ENCODE measurements around the gene BHLHE23. TPM values are rescaled to one million over a fixed set of nuclear protein-coding genes. Genes with fewer than 3 reads are reported as not detected.

BHLHE23 gene
- total RNA-seq, 1 donor from 2014 or later, result 2.6 TPM

DNA sequence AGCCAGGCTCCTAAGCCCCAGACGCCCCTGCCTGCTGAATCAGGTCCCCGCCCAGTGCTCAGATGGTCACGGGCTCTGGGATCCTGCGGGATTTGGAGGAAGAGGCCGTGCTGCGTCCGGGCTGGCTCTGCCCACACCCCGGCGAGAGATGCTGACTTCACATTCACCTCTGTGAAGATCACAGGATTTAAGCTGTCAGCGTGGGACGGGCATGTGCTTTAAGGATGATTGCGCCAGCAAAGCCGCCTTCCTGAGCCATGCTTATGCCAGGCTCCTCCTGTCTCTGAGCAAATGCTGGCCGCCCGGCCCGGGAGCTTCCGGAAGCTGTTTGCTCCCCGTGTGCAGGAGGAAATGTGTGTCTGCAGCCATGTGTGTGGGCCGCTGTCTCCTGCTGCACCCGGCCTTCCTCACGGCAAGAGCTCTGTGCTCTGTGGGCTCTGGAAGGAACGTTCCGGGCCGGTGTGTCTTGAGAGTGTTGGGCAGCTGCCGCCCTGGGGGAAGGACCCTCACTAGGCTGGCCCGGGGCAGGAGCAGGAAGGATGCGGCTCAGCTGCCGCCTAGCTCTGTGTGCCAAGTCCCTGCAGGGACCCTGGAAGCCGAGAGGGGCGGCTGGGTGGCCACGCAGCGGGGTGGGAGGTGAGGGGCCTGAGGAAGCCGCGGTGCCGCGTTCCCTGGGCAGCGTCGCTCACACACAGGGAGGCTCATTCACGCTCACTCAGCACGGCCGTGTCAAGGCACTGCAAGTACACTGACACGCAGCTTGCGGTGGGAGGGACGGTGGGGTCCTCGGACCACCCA, 19.0 kb upstream of the BHLHE23 start:
- DNase-seq (ENCODE audit: low spot score), result peak; percentile 76

DNA sequence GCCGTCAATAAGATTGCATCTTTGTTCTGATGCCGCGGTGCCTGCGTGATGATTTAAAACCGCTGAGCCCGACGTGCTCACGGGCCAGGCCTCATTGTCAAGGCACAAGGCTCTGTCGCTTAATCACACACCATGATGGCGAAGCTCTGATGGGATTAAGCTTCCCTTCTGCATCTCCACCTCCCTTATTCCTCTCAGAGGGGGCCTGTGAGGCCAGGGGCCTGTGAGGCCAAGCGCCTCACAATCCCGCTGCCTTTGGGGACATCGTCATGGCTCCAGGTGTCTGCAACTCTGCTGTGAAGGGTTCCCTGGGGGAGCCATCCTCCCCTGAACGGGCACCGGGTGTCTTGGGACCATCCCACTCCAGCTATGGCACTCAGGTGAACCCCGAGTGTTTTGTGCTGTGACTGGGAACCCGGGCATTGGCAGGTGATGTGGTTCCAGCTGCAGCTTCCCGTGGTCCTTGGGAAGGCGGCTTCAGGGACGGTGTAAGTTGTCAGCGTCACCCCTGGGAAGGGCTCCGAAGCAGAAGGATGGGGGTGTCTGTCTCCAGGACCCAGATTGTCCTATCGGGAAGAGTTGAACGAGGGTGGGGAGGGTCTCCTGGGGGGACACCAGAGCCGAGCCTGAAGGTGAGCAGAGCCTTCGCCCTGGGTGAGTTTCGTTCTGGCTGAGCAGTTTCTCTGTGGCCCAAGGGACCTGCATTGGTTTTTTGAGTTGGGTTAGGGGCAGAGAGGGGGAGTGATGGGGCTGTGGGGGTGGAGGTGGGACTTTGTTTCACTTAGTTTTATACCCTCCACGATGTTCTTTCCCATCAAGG, 18.0 kb upstream of the BHLHE23 start:
- DNase-seq (ENCODE audit: low spot score), result no peak

DNA sequence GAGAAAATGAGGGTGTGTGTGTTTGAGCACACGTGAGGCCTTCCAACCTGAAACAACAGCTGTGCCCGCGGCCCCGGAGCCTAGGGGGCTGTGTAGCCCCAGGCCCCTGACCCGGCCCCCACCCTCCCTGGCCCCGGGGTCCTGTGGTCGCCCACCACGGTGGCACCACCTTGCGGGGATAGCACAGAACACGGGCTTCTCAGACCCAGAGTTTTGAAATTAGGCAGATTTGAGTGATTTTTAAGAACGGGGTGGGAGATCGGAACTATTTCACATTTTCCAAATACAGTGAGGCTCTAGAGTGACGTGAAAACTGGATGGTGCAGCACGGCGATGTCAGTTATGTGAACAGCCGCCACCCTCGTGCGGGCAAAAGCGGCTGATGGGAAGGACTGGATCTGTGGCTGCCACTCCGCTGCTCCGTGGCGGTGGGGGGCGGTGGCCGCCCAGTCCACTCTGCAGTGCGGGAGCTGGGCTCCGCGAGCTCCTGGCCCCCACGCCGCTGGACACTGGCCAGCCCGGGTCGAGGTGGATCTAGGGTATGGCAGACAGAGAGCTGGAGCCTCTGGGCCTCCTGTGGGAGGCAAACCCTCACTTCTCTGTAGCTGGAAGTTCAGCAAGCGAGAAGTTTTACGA, 17.3 kb upstream of the BHLHE23 start:
- DNase-seq (ENCODE audit: low spot score), result no peak

DNA sequence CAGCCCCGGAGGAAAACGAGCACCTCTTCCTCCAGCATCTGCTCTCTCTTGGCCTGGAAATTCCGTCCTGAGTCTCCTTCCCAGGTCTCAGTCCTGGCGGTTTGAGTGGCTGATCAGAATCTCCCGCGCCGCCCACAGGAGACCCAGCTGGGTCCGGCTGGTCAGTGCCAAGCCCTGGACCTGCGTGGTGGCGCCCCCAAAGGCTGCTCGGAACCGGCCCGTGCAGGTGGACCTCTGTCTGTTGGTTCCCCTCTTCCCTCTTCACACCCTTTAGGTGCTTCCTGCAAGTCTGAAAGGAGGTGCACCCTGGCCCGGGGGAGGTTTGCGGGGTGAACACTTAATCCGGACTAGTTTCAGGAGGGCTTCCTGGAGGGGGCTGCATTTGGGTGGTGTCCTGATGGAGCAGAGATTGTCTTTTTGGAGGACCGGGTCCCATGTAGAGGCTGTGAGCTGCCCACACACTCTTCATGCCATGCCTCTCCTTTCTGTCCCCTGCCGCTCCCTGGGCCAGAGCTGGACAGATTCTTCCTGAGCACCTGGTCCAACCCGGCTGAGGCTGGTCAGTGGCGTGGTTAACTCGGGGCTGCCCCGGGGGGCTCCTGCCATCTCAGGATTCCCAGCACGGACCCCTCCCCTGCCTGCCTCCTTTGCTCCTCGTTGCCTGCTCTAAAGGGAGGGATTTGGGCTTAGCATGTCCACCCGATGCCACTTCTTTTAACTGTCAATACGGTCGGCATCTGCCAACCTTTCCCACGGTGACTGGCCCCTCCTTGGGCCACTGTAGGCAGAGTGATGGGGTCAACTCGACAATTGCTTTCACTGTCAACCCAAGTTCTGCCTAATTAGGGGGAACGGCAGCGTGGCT, 16.5 kb upstream of the BHLHE23 start:
- DNase-seq (ENCODE audit: low spot score), result no peak

DNA sequence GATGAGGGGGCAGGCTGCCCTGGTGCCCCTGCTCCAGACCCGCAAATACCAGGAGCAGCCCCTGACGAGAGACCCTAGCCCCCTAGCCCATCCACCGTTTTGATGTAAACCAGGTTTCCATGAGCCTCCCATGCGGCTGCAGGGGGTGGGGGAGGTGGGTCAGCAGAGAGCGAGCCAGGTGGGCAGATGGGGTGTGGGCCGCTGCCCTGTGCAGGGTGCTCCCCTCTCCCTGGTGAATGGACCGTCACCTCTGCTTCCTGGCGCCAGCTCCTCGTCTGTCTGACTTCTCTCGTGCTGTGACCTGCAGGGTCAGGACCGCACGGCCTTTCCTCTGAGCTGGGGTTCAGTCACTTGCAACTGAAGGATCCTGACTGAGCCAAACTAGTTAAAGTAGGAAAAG, 15.7 kb upstream of the BHLHE23 start:
- DNase-seq (ENCODE audit: low spot score), result no peak

DNA sequence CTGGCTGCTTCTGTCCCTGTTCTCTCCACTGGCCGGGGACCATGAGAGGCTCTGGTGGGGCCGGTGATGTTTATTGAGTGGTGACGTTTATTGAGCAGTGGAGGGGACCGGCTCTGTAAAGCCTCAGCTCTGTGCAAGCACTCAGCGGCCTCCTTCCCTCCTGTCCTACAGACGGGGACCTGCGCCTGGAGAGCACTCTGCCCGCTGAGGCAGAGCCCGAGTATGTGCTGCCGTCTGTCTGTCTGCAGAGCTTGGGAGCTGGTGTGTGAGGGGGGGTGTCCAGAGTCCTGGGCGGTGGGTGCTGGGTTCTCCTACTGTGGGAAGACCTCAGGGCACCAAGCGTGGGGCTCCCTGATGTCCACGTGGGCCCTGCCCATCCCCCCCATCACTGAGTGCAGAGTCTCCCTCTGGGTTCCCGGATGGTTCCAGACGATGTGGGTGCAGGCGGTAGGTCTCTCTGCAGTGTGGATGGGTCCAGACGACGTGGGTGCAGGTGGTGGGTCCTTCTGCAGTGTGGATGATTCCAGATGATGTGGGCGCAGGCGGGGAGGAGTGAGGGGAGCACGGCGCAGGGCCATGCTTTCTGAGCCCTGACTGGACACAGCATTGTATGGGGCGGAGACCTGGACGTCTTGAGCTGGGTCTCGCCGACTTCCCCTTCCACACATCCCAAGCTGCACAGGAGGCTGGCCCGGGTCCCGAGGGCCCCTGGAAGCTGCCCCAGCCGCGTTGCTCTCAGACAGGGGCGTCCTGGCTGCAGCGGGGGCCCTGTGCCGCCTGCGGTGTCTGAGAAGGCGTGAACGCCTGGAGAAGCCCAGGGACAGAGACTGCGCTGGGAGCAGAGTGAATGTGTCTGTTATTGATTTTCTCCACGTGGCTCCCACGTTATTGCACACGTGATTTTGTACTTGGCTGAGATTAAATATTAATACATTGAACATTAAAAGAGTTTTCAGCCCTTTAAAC, 14.9 kb upstream of the BHLHE23 start:
- no peak for DNase-seq (ENCODE audit: low spot score)

DNA sequence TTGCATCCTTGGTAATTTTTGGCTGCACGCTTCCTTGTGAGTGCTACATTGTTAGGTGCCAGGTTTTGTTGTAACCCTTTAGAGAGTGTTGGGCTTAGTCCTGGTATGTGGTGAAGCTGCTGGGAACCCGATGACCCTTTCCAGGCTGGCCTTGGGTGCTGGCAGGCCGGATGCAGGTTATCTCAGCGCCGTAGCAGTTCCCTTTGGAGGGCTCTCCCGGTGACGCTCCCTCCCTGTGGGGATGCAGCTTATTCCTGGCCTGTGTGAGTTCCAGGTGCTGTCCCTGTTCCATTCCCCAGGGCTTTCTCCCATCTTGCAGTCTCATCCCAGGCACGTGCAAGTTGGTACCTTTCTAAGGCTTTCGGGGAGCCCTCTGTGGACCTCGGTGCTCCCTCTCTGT, 13.9 kb upstream of the BHLHE23 start:
- DNase-seq (ENCODE audit: low spot score), result no peak

DNA sequence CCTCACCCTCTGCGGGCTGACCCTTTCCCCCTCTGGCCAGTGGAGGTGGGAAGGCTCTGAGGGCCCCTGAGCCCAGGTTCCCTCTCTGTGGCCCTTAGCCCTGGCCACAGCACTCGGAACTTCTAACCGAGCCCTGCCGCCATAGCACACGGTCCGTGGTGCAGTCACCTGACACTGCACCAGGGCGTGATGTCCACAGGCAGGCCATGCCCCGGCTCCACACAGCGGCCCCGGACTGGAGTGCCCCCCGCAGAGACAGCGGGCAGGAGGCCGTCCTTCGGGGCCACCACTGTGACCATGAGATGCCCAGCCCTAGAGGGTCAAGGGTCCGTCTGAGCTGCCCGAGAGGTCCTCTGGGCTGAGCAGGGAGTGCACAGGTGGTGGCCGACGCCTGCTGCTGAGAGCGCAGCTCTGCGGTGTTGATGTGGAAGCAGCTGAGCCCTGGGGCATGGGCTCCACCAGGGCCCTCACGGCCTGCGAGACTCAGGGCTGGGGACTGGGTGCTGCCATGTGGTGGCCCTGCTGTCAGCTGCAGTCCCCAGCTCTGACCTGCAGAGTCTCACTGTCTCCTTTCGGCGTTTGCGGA, 11.2 kb upstream of the BHLHE23 start:
- DNase-seq (ENCODE audit: low spot score), result no peak

DNA sequence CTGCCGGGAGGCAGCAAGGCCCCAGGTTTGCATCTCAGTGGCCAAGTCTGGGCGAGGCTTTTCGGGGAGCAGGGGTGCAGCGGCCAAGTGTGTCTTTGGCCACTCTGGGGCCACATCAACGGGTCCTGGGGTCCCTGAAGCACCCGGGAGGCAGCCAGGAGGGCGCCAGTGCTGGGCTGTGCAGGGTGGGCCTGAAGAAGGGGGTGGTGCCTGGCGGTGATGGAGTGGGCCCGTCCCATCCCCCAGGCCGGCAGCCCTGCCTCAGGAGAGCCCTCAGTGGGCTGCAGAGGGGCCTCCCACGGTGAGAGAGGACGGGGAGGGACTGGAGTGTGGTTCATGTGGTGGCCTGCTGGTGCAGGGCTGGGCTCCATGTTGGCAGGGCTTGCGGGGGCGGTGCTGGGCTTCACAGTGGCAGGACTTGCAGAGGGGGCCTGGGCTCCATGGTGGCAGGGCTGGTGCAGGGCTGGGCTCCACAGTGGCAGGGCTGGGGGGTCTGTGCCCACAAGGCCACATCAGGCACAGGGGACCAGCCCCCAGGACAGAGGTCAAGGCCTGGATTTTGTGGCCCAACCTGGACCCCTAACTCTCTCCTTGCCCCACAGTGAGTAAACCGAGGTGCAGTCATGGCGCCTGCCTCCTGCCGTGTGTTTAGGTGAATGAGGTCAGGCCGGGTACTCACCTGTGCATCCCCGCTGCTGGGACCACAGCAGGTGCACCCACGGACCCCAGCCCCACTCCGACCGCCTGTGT, 10.5 kb upstream of the BHLHE23 start:
- no peak for DNase-seq (ENCODE audit: low spot score)

DNA sequence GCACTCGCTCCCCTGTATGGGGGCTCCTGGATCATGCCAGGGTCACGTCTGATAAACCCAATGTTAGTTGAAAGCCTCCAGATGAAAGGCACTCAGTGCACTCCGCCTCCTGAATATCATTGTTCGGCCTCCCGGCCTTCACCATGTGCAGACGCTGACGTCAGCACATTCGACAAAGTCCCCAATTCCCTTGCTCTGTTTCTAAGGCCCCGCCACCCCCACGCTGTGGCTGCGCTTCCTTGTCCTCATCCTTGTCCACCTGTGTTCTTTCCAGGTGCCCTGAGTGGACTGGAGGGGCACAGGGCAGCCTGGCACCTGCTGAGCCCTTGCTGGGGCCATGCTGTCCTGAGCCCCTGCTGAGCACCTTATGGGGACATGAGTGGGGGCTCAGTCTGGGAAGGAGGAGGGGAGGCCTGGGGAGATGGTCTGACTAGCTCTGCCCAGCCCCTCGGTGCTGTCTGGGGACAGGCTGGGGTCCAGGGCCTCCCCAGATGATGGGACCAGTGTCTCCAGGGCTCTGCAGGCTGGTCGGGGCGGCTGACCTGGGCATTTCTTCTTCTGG, 9.8 kb upstream of the BHLHE23 start:
- no peak for DNase-seq (ENCODE audit: low spot score)

DNA sequence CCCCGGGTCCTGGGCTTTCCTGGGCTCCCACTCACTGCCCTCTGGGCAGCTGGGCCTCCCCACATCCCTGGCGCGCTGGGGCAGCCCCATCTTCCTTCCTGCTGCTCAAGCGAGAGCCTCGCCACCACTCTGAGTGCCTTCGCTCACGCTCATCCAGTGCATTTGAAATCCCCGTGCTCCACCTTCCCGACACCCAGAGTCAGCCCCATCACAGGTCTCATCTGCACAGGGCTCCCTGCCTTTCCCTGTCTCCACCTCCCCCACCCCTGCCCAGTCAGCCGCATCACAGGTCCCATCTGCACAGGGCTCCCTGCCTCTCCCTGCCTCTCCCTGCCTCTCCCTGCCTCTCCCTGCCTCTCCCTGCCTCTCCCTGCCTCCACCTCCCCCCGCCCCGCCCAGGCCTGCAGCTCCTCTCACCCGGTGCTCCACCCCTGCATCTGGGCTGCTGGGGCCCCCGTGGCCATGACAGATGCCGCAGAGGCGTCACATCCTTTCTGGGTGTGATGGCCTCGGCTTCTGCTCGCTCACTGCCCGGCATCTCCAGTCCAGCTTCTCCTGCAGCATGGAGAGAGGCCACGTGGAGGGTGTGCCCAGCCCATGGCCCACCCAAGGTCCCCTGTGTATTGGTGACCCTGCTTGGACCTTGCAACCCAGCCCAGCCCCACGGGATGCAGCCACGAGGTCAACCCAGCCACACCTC, 9.0 kb upstream of the BHLHE23 start:
- DNase-seq (ENCODE audit: low spot score), result no peak

DNA sequence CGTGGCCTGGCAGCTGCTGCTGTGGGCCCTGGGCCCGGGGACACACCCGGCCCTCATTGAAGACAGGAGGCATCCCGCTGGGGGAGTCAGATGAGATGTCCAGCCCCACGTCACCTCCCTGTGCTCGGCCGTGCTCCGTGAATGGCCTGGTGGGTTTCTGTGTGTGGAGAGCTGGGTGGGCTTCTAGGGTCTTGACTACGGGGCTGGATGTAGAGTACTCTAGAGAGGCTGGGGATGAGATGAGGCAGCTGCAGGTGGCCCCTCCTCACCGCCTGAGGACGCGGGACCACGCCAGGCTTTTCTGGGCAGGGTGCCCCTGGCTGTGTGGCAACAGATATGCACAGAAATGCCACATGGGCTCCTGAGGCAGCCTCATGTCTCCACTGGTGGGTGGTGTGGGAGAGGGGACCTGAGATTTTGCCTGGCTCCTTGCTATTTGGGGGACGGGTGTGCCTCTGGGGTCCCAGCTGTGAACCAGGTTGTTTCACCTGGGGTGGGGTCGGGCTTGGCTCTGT, 8.4 kb upstream of the BHLHE23 start:
- DNase-seq (ENCODE audit: low spot score), result no peak

DNA sequence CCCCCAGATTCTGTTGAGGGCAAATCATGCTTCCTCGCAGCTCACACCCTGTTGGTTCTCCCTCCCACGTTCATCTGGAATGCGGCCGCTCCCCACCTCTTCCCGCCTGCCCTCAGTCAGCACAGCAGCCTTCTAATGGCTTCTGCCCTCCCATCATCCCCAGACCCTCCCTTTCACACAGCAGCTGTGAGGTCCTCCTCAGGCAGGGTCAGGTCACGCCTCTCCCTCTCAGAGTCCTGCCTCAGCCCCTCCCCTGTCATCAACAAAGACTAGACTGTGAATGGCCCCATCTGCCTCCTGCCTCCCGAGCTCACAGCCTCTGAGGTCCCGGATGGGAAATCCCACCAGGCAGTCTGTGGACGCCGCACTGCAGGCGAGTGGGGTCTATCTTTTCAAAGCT, 7.9 kb upstream of the BHLHE23 start:
- peak; percentile 5 for DNase-seq (ENCODE audit: low spot score)

DNA sequence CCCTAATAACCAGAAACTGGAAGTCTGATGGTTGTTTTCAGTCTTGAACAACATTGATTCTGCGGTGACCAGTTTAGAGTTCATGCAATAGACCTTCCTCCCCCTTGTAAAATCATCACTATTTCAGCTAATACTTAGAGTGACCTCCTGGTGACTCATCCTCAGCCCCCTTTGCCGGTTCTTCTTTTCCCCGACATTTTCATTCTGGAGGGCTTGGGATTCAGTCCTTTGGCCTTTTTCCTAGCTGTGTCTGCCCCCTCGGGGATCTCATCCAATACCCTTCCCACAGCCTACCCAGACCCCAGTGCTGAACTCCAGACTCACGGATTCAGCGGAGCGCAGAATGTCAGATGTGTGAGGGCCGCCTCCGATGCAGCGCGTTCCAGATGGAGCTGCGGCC, 7.5 kb upstream of the BHLHE23 start:
- DNase-seq (ENCODE audit: low spot score), result no peak

DNA sequence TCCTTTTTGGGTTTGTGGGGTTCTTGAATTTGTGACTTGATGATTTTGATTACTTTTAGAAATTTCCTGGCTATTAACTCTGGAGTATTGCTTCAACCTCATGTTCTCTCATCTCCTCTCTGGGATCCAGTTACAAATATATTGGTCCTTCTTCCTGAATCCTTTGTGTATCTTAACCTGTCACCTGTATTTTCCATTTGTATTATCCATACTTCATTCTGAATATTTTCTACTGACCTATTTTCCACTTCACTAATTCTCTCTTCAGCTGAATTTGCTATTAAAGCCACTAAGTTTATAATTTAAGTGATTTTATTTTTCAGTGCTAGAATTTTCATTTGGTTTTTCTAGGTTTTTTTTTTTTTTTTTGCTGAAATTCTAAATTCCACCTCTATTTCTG, 6.4 kb upstream of the BHLHE23 start:
- no peak for DNase-seq (ENCODE audit: low spot score)

DNA sequence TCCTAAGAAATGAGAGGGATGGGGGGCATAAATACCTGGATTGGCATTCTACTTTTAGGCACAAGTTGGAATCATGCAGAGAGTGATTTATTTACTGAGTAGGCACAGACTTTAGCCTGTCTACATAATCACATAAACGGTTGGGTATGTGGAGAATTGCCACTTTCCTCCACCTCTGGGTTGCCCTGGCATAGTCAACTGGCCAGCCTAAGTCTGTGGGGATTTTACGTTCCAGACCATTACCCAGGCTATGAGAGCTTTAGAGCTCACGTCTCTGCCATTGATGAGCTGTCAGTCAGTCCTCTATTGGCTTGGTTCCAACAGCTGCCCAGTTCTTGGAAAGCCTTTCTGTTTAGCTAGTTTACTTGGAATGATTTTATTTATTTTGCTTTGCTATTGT, 5.0 kb upstream of the BHLHE23 start:
- DNase-seq (ENCODE audit: low spot score), result no peak

DNA sequence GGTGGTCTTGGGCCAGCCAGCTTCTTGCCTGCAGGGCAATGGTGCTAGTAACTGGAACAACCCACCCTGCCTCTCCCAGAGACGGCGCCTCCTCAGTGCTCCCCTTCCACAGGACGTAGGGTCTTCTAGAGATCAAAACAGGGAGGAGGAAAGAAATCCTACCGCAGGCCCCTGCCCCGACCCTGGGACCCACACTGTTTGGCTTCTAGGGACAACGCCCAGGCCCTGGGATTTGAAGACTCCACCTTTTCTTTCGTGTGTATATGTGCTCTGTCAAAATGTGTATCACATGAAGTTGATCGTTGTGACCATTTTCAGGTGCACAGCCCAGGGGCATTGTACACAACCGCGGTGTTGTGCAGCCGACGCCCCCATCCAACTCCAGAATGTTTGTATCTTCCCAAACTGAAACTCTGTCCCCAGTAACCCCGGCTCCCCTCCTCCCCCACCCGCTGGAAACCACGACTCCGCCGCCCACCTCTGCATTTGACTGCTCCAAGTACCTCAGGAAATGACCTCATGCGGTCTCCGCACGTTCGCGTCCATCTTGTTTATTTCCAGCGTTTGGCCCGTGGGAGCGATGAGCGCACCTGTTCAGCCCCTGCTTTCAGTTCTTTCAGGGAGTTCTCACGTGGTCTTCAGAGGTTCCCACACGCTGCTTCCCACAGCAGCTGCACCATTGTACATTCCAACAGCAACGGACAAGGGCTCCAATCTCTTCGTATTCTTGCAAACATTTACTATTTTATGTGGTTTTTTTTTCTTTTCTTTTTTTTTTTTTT, 3.4 kb upstream of the BHLHE23 start:
- DNase-seq (ENCODE audit: low spot score), result no peak

All from umbilical cord (tissue), 2 donors.